Activated naive CD4-positive, alpha-beta T cell (primary cell): Measurements from ENCODE around the gene CAMTA2.
A peak's percentile ranks its signal among the peaks of the same experiment; 100 is the strongest.

Source experiments
- DNase-seq, 4 experiments: peaks; one replicate each; lab custom pipeline; 2025; lab: John Stamatoyannopoulos, UW

CAMTA2 gene

DNA sequence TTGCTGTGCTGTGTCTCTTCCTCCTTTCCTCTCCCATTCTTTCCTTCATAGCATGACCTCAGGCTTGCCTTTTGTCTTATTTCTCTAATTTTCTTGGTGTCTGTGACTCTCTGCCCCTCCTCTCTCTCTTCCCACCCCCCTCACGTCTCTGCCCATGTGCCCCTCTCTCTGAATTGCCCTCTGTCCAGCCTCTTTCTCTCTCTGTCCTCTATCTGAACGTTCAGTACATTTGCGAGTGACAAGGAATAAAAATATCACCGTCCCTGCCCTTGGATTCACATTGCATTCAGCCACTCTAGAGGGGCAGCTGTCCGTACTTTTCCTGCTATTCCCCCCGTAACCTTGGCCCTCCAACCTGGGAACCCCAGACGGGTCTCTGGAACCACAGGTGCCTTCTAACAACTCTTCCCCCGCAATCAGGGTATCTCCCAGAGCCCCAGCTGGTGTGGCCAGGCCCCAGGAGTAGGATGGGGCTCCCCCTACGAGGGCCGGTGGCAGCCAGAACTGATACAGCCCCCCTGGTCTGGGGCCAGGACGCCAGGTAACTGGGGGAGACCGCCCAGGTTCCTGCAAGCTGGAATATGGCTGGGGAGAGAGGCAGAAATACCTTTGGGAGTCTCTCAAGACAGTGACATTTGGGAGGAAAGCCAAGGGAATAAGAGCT, 12.1 kb upstream of the CAMTA2 start:
- no peak for DNase-seq

- DNase-seq = no peak
Measured at GRCh38 chr17:4998732-4999429, 11.4 kb upstream of the CAMTA2 start.

GRCh38 chr17:4998027-4998731, 10.7 kb upstream of the CAMTA2 start:
- DNase-seq = peak in 1 of 4 experiments; percentile 42

DNA sequence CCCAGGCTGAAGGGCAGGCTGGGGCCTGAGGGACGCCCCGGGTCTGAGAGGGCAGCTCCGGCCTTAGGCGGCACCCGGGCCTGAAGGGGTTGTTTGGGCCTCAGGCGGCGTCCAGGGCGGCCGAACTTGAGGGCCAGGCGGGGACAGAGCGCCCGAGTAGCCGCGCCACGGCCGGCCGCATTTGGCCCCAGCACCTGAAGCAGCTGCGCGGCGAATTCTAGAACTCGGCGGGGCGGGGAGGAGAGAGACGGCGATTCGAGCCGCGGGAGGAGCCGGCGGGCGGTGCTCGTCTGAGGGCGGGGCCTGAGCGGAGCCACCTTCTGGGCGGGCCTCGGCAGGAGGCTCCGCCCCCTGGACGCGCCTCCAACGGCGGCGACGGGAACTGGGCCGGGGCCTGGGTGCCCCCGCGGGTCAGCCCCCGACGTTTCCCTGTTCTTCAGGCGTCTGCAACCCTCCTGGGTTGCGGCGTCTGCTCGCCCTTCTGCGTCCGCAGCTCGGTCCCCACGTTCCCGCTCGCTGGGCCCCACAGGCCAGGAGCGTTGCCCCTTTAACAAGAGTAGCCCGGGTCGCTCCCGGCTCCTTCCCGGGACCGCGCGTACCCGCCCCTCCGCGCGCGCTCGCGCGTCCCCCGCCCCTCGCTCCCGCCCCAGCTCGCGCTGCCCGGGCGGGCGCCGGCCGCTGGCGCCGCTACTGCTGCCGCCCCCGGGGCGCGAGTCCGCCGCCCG, 10.0 kb upstream of the CAMTA2 start, which contains the start of the genes INCA1 and KIF1C:
TSS of gene INCA1 (minus strand) at position 221 of the 725 bp plus-strand sequence. CDS start 3,085 bp downstream, outside the sequence.
TSS of gene KIF1C (plus strand) at position 649 of the 725 bp plus-strand sequence. CDS start 2,297 bp downstream, outside the sequence.
- DNase-seq = peak; percentile 68 to 88 (median 79)

GRCh38 chr17:4994081-4994595, 6.7 kb upstream of the CAMTA2 start:
- no peak for DNase-seq

DNA sequence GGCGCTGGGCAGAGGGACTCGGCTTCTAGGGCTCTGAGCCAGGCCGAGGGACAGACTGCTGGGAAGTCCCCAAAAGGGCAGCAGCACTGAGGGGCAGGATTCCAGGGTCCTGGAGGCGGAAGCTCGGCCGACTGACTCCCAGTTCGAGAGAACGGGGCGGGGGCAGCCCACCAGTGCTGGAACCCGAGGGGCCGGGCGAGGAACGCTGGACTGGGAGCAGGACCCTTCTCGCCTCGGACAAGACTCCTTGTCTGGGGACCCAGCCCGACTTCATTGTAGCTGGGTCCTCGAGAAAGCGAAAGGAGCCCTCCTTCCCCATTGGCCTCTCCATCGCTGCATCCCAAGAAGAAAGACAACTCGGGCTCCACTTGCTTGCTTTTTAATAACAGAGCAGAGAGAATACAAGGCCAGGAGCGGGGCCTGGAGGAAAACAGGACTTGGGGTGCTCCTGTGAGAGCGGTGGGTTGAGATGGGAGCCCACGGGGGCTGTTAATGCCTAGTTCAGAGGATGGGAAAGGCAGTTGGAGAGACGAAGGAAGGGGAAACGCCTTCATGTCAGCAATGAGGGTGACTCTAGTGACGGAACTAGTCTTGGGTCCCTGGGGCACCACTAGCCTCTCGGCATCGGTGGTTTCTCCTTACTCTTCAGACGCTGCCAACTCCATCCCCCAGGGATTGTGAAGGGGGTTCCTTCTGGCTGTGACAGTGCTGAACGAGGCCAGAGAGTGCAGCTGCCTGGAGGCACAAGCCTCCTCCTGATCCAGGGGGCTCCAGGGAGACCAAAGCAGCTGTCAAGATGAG, 492 bp upstream of the CAMTA2 start:
- DNase-seq = no peak

DNA sequence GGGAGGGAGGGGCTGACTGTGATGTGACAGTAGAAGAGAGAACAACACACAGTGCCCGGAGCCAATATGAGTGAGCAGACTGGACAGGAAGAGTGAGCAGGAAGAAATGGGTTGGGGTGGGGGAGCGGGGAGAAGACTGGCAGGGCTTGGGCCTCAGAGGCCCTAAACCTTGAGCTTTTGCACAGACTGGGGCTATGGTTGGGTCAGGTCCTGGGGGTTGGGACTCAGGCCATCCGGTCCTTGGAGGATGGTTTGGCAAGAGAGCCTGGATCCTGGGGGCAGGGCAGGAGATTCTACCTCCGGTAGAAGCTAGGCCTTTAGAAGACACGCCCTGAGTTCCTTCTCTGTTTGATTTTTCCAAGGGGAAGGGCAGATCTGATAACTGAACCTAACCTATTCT, 1.1 kb downstream of the CAMTA2 start:
- DNase-seq = no peak

DNA sequence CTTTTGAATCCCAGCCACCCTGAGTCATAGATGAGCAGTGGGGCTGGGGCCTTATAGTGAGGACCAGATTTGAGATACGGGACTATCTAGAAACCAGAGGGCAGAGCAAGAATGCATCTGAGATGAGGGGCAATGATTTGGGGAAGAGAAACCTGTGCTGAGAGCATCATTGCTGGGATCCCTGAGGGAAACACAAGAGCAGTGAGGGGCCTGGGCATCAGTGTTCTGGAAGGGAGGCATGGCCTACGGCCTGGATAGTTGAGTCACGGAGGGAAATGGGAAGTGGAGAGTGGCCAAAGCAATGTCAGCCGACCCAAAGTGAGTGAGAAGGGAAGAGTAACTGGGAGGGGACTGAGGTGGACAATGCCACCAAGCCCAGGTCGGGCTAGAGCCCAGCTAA, 5.2 kb downstream of the CAMTA2 start:
- no peak for DNase-seq

- no peak for DNase-seq
Measured at GRCh38 chr17:4980644-4981216, 6.7 kb downstream of the CAMTA2 start.

- no peak for DNase-seq
Measured at GRCh38 chr17:4978726-4979125, 8.7 kb downstream of the CAMTA2 start.

GRCh38 chr17:4974115-4974670, 13.3 kb downstream of the CAMTA2 start:
- DNase-seq = no peak

DNA sequence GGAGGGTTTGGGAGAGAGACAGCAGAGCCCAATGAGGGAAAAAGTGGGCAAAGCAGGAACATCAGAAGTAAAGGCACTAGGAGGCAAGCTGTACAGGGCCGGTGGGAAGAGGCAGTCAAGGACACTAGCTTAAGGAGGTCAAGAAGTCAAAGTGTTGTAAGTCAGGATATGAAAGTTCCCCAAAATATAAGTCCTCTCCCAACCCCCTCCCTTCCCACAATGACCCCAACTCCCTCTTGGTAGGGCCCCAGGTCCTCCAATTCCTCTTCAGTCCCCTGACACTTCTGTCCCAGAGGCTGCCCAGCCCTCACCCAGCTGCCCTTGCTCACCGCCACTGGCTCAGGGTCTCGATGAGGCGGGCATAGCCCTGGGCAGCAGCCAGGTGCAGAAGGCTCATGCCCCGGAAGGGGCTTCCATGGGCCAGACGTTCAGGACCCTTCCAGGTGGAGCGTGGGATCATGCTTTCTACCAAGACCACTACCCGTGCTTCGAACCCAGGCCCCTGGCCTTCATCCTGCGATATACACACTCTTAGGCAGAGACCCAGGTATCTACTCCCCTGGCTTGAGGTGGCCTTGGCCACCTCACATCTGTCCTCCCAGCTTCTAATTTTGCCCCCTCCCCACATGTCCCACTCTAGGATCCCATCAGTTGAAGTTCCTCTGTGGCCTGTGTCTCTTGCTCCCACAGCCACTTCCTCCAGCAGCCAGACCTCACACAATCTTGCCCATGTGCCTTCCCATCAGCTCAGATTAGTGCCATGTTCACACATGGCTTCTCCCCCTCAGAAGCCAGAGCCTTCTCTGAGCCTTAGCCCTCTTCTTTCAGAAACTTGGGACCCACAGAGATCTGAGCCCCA, 14.0 kb downstream of the CAMTA2 start:
- DNase-seq = no peak

DNA sequence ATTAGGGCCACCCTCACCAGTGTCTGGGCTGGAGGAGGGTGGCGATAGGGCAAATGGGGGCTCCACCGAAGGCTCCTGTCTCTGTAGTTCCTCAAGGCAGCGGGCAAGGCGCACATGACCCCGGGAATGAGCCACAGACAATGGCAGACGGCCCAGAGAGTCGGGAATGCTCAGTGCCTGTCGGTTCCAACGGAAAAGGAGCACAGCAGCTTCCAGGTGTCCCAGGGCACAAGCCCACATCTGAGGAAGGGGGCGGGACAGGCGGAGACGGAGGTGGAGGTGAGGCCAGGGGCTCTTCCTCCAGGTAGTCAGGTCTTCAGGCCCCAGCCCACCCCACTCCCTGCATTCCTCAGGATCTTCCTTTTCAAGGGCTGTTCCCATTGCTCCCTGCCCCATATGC, 14.7 kb downstream of the CAMTA2 start:
- DNase-seq = no peak

- no peak for DNase-seq
Measured at GRCh38 chr17:4972322-4972721, 15.2 kb downstream of the CAMTA2 start.

DNA sequence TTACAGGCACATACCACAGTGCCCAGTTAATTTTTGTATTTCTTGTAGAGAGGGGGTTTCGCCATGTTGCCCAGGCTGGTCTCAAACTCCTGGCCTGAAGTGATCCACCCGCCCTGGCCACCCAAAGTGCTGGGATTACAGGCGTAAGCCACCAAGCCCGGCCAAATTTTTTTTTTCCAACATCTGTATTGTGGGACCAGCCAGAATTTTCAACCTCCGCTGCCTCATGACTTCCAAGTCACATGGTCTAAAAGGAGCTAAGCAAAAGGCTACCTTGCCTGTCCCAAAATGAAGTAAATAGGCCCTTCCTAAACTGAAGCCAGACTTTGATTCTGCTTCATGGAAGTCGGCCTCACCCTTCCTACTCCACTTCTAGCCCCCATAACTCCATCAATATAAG, 15.6 kb downstream of the CAMTA2 start:
- DNase-seq = no peak

GRCh38 chr17:4970273-4970672, 17.2 kb downstream of the CAMTA2 start:
- DNase-seq = no peak

DNA sequence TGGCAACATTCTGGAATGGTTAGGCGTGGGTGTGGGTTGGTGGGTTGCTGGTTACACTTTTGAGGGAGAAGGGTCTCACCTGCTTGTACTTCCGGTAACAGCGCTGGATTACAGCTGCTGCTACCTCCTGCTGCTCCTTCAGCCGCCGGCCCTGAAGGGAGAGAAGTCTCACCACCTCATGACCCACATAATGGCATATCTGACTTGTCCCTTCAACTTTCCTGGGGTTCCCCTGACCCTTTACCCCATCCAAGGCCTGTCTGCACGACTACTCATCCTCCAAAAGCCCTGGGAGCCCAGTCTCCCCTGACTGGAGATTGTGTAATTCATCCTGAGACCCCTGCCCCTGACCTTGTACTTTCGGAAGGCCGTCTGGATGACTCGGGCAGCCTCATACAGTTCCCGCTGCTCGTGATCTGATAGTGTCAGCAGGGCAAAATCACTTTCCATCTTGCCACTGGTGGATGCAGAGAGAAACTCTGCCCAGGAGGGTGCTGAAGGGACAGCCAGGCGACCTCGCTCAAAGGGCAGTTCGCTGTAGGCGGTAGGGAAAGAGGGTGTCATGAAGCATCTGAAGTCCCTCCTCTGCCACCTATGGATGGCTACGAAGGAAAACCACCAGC, 17.8 kb downstream of the CAMTA2 start:
- DNase-seq = no peak

DNA sequence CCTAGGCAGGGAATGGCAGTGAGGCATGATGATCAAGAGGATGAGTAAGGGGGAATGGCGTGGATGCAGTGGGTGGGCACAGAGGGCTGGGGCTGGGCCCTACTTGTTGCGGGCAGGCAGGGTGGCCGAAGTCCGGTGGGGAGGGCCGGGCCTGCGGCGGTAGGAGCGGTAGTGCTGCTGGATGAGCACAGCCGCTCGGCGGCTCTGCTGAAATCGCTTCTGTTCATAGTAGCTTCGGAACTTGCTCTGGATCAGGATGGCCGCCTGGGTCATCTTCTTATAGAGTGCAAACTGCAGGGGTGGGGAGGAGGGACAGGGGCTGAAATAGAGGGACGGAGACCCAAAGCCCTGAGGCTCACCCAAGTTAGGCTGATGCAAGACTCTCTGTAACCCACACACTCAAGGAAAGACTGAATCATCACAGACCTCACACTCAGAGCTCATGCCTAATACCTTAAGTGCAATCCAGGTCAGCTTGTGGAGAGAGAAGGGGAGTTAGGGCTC, 18.4 kb downstream of the CAMTA2 start:
- no peak for DNase-seq
